Neural progenitor cell (in vitro differentiated cells): ENCODE results near the gene MACROD1. TPM values are rescaled to one million over a fixed set of nuclear protein-coding genes. Genes with fewer than 3 reads are reported as not detected.

Source experiments
- DNase-seq: peaks from one replicate; pipeline ENCODE4 v3.0.0-alpha.2; 2016; ENCODE audit warnings: low spot score
- H2AFZ ChIP-seq: fragments of 200-600 bp; sonication (generic); replicated peaks from 2 replicates; pipeline ENCODE4 v1.6.1; 2016; ENCODE audit warnings: antibody characterized with exemption
- H3F3A ChIP-seq: fragments of 200-600 bp; sonication (generic); 2 replicates; pipeline ENCODE4 v1.6.1; 2016; ENCODE audit warnings: antibody characterized with exemption, low read depth
- H3K27ac ChIP-seq: fragments of 200-600 bp; sonication (generic); 2 replicates; pipeline ENCODE4 v1.5.1; 2016; ENCODE audit warnings: mild to moderate bottlenecking
- H3K27me3 ChIP-seq: fragments of 200-600 bp; sonication (generic); 2 replicates; pipeline ENCODE4 v1.6.1; 2016; ENCODE audit warnings: mild to moderate bottlenecking, moderate library complexity
- H3K36me3 ChIP-seq: fragments of 200-600 bp; sonication (generic); 2 replicates; pipeline ENCODE4 v1.5.1; 2016
- H3K4me1 ChIP-seq: fragments of 200-600 bp; sonication (generic); 2 replicates; pipeline ENCODE4 v1.6.1; 2016; ENCODE audit warnings: mixed run types
- H3K4me2 ChIP-seq: fragments of 200-600 bp; sonication (generic); 2 replicates; pipeline ENCODE4 v1.6.1; 2016
- H3K4me3 ChIP-seq: fragments of 200-600 bp; sonication (generic); 2 replicates; pipeline ENCODE4 v1.5.1; 2016
- H3K79me2 ChIP-seq: fragments of 200-600 bp; sonication (generic); 2 replicates; pipeline ENCODE4 v1.6.1; 2016; ENCODE audit warnings: low read depth
- H3K9ac ChIP-seq: fragments of 200-600 bp; sonication (generic); 2 replicates; pipeline ENCODE4 v1.6.1; 2016
- H3K9me3 ChIP-seq: fragments of 200-600 bp; sonication (generic); 2 replicates; pipeline ENCODE4 v1.5.1; 2016; ENCODE audit warnings: low read depth
- H4K20me1 ChIP-seq: fragments of 200-600 bp; sonication (generic); 2 replicates; pipeline ENCODE4 v1.6.1; 2016; ENCODE audit warnings: low read depth
- H3K27ac Mint-ChIP-seq: 3 replicates; pipeline ENCODE4 v1.8.0; 2021; ENCODE audit warnings: mixed read lengths
- H3K27me3 Mint-ChIP-seq: 2 replicates; pipeline ENCODE4 v1.8.0; 2022; ENCODE audit warnings: low read depth, mild to moderate bottlenecking, inconsistent platforms, moderate library complexity, mixed read lengths; ENCODE audit not compliant: insufficient read depth
- H3K36me3 Mint-ChIP-seq: 3 replicates; pipeline ENCODE4 v1.8.0; 2021; ENCODE audit warnings: mixed read lengths
- H3K4me1 Mint-ChIP-seq: 3 replicates; pipeline ENCODE4 v1.8.0; 2021; ENCODE audit warnings: mixed read lengths
- H3K4me3 Mint-ChIP-seq: 3 replicates; pipeline ENCODE4 v1.8.0; 2021; ENCODE audit warnings: mild to moderate bottlenecking, moderate library complexity, mixed read lengths
- H3K9me3 Mint-ChIP-seq: 3 replicates; pipeline ENCODE4 v1.8.0; 2020; ENCODE audit warnings: mixed read lengths
- CTCF ChIP-seq: fragments of 200-600 bp; sonication (generic); IDR thresholded peaks from 2 replicates; pipeline ENCODE4 v1.5.1; 2017; ENCODE audit warnings: antibody characterized with exemption, mild to moderate bottlenecking
- EZH2 ChIP-seq: fragments of 200-600 bp; sonication (generic); IDR thresholded peaks from 2 replicates; pipeline ENCODE4 v1.6.1; 2017; ENCODE audit warnings: antibody characterized with exemption, mild to moderate bottlenecking, moderate library complexity
- EZH2phosphoT487 ChIP-seq: fragments of 200-600 bp; sonication (generic); IDR thresholded peaks from 2 replicates; pipeline ENCODE4 v1.6.1; 2017; ENCODE audit warnings: antibody characterized with exemption
- total RNA-seq: library from RNA; depleted of rRNA; stranded (reverse); fragments of >200 nt; gene quantifications from 2 replicates; pipeline ENCODE4 v1.2.3, GENCODE V29; 2015; ENCODE audit warnings: low replicate concordance

Gene MACROD1
- total RNA-seq, 1 donor from 2014 or later: 11.9 TPM

- peak overlapping the region; percentile 75 for H3K4me3 Mint-ChIP-seq
- peaks cover 38% of the 10 kb centered on the region for H3K4me1 Mint-ChIP-seq
- peak overlapping the region; percentile 25 for H3K4me3 ChIP-seq
Observed at GRCh38 chr11:64148226-64148916, 17.5 kb downstream of the MACROD1 start.

DNA sequence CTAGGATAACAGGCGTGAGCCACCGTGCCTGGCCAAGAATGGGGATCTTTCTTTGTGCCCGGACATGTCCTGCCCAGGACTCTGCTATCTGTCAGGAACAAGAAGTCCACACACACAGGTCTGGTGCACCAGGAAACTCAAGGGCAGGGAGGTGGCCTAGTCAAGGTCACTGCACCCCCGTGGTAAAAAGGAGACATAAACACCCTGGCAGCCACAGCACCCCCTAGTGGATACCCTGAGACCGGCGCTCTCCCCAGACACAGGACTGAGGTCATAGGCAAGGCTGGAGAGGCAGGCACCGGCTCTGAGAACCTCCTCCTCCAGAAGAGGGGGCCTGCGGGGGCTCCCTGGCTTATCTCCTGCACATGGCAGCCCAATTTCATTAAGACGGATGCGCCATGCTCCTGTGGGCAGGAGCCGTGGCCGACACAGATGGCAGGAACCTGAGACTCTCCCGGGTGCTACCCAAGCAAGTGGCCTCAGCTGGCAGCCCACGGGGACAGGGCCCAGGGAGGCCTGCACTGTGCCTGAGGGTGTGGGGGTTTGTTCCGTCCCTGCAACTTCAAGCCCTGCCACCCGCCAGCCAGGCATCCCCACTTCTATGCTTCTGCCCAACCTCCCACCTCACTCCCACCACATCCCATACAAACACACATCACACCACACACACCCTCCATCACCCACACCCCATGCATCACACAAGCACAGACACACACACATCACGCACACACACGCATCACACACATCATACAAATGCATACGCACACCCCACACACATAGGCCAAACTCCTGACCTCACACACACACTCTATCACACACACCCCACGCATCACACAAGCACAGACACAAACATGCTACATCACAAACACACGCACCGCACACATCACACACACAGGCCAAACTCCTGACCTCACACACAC, 19.6 kb downstream of the MACROD1 start:
- no peak overlapping the region for H2AFZ ChIP-seq
- no peaks in the 10 kb centered on the region for H3K79me2 ChIP-seq
- Mint-ChIP-seq H3K36me3 (no peaks in the 10 kb centered on the region), H3K4me1 (peaks cover 39% of the 10 kb centered on the region), H3K27me3 (peaks cover 13% of the 10 kb centered on the region), H3K4me3 (peak overlapping the region; percentile 5), H3K9me3 (no peaks in the 10 kb centered on the region), H3K27ac (no peak overlapping the region)
- no peak overlapping the region for H3K9ac ChIP-seq
- no peak overlapping the region for H3K27ac ChIP-seq
- peak; percentile 72 for DNase-seq
- no peaks in the 10 kb centered on the region for H3K36me3 ChIP-seq
- H3F3A ChIP-seq: no peaks in the 10 kb centered on the region
- no peaks in the 10 kb centered on the region for H4K20me1 ChIP-seq
- no peaks in the 10 kb centered on the region for H3K27me3 ChIP-seq
- H3K4me3 ChIP-seq: no peak overlapping the region
- peaks cover 8% of the 10 kb centered on the region for H3K4me1 ChIP-seq
- H3K9me3 ChIP-seq: no peaks in the 10 kb centered on the region
- TF ChIP-seq CTCF (peak; percentile 89), EZH2 (no peak)
- no peak overlapping the region for H3K4me2 ChIP-seq

More at GRCh38 chr11:64148226-64148916, 17.5 kb downstream of the MACROD1 start:
- Mint-ChIP-seq H3K27ac (peak overlapping the region; percentile 98), H3K27me3 (peaks cover 19% of the 10 kb centered on the region), H3K36me3 (no peaks in the 10 kb centered on the region), H3K9me3 (no peaks in the 10 kb centered on the region)
- Histone ChIP-seq H3K79me2 (no peaks in the 10 kb centered on the region), H3K27me3 (no peaks in the 10 kb centered on the region), H2AFZ (no peak overlapping the region), H3K4me1 (peaks cover 8% of the 10 kb centered on the region), H3K27ac (no peak overlapping the region), H3K9ac (no peak overlapping the region), H4K20me1 (peaks cover 5% of the 10 kb centered on the region), H3K4me2 (peak overlapping the region; percentile 69), H3K36me3 (no peaks in the 10 kb centered on the region), H3F3A (no peaks in the 10 kb centered on the region), H3K9me3 (no peaks in the 10 kb centered on the region)
- TF ChIP-seq EZH2phosphoT487 (no peak), CTCF (peak; percentile 99), EZH2 (no peak)
- DNase-seq: peak; percentile 84

DNA sequence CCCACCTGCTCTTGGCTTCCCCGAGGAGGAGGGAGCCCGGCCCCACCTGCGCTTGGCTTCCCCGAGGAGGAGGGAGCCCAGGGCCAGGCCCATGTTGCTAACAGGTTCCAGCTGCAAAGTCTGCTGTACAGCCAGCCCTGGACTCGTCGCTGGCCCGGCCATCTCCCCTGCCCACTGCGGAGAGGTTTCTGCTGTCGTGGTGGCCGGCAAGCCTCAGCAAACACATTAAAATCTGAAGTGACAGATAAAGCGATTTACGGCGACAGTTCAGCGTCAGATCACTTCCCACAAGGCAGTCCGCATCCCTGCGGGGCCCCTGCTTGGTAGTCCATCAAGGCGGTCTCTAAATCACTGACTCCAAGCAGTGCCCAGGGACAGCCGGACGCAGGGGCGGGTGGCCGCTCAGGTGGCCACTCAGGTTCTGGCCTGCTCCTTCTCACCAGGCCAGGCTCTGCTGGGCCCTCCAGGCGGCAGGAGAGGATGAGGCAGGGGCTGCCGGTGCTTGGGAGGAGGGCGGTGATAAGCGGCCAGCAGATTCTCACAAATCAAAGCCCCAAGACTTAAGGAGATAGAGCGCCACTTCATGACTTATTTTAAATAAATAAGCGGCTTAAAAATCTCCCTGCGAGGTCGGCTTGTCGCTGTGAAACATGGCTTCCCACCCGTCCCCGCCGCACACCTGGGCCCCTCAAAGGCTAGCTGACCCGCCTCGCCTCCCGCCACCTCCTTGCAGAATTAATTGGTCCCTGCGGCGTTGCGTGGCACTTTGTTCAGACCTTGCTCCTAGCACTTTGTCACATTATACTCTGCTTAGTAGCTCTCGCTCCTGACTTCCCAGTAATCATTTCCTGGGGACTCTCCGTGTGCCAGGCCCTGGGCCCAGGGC, 21.1 kb downstream of the MACROD1 start:
- H3K9ac ChIP-seq: no peak overlapping the region
- peaks cover 10% of the 10 kb centered on the region for H3K27me3 Mint-ChIP-seq
- no peaks in the 10 kb centered on the region for H3K79me2 ChIP-seq
- no peak for TF ChIP-seq EZH2phosphoT487
- no peak for TF ChIP-seq CTCF
- TF ChIP-seq EZH2: no peak
- H3K4me3 ChIP-seq: no peak overlapping the region
- no peaks in the 10 kb centered on the region for H3F3A ChIP-seq
- no peak overlapping the region for H3K27ac ChIP-seq
- H4K20me1 ChIP-seq: no peaks in the 10 kb centered on the region
- H3K27me3 ChIP-seq: no peaks in the 10 kb centered on the region
- peaks cover 8% of the 10 kb centered on the region for H3K4me1 ChIP-seq
- no peaks in the 10 kb centered on the region for H3K36me3 Mint-ChIP-seq
- H3K4me3 Mint-ChIP-seq: peak overlapping the region; percentile 27
- no peaks in the 10 kb centered on the region for H3K9me3 Mint-ChIP-seq
- no peak overlapping the region for H3K27ac Mint-ChIP-seq
- no peaks in the 10 kb centered on the region for H3K36me3 ChIP-seq
- H3K4me2 ChIP-seq: no peak overlapping the region
- H3K4me1 Mint-ChIP-seq: peaks cover 39% of the 10 kb centered on the region
- H2AFZ ChIP-seq: no peak overlapping the region
- no peak for DNase-seq
- H3K9me3 ChIP-seq: no peaks in the 10 kb centered on the region
